Spinal cord (tissue), 10 donors: Measurements from ENCODE around the gene DAB2. TPM values are rescaled to one million over a fixed set of nuclear protein-coding genes. Genes with fewer than 3 reads are reported as not detected.
"Not testable (repeated sequence)": the region's sequence is repeated elsewhere in the genome, so short reads cannot be mapped to it uniquely, and the experiment has no call there.

Experiments used
- DNase-seq, 6 donors: peaks; one replicate each; pipeline versions ENCODE4 v3.0.0 to v3.0.0-alpha.2; 2013 to 2015; ENCODE audit warnings: low spot score in 6 of 6, low read depth in 4 of 6
- H3K27ac ChIP-seq: one replicate; pipeline ENCODE4 v1.5.1; 2013; ENCODE audit warnings: low read depth, low read length, control low read depth
- H3K27me3 ChIP-seq: one replicate; pipeline ENCODE4 v1.6.1; 2013; ENCODE audit warnings: low read length; ENCODE audit not compliant: control insufficient read depth, insufficient read depth
- H3K36me3 ChIP-seq: one replicate; pipeline ENCODE4 v1.6.1; 2013; ENCODE audit warnings: low read length; ENCODE audit not compliant: control insufficient read depth, insufficient read depth
- H3K4me1 ChIP-seq: one replicate; pipeline ENCODE4 v1.6.1; 2013; ENCODE audit warnings: low read length; ENCODE audit not compliant: control insufficient read depth, insufficient read depth
- H3K4me3 ChIP-seq: one replicate; pipeline ENCODE4 v1.5.1; 2013; ENCODE audit warnings: low read depth, low read length, control low read depth
- H3K9me3 ChIP-seq: one replicate; pipeline ENCODE4 v1.6.1; 2013; ENCODE audit warnings: low read length; ENCODE audit not compliant: control insufficient read depth, insufficient read depth
- WGBS: methylation state at CpG from one replicate; pipeline ENCODE4 v1.1.5; 2013; ENCODE audit warnings: missing lambda C conversion rate; ENCODE audit not compliant: insufficient coverage; 5-methylcytosine and 5-hydroxymethylcytosine counted together
- polyA plus RNA-seq, 2 donors: library from polyadenylated mRNA; unstranded; fragments of 120-200 nt; gene quantifications; one replicate each; pipeline ENCODE4 v1.2.1, GENCODE V29; 2013; ENCODE audit not compliant: insufficient read length in 2 of 2
- total RNA-seq, 2 donors: library from RNA; depleted of rRNA in 1 of 2; stranded (reverse); fragments of 120-200 nt in 1 of 2; fragments of >200 nt in 1 of 2; gene quantifications; one replicate each; pipeline versions ENCODE4 v1.2.3 to v1.2.4, GENCODE V29; 2013 to 2014
- donor health status: healthy.

DAB2 gene
- total and polyA plus RNA-seq, 4 donors, result 21.5 to 98.7 (median 49.8) TPM

GRCh38 chr5:39413771-39414170, 11.0 kb downstream of the DAB2 start:
- DNase-seq, result no peak
- Histone ChIP-seq H3K36me3 (no peaks in the 10 kb centered on the region), H3K4me1 (no peaks in the 10 kb centered on the region), H3K4me3 (no peak overlapping the region), H3K27me3 (no peaks in the 10 kb centered on the region), H3K27ac (no peak overlapping the region), H3K9me3 (no peaks in the 10 kb centered on the region)

GRCh38 chr5:39412721-39413394, 11.9 kb downstream of the DAB2 start:
- WGBS, result 71% methylated on average over 4 of the region's 5 CpGs
- no peak overlapping the region for H3K27ac ChIP-seq

GRCh38 chr5:39411985-39412384, 12.8 kb downstream of the DAB2 start:
- no peak for DNase-seq
- Histone ChIP-seq H3K9me3 (no peaks in the 10 kb centered on the region), H3K4me3 (no peak overlapping the region), H3K36me3 (no peaks in the 10 kb centered on the region), H3K27ac (no peak overlapping the region), H3K27me3 (no peaks in the 10 kb centered on the region), H3K4me1 (no peaks in the 10 kb centered on the region)
- WGBS, result 100% methylated on average over 1 of the region's 4 CpGs

More at GRCh38 chr5:39412721-39413394, 11.9 kb downstream of the DAB2 start:
- no peak for DNase-seq
- Histone ChIP-seq H3K4me1 (no peaks in the 10 kb centered on the region), H3K36me3 (no peaks in the 10 kb centered on the region), H3K9me3 (no peaks in the 10 kb centered on the region), H3K4me3 (no peak overlapping the region), H3K27me3 (no peaks in the 10 kb centered on the region)

- no peaks in the 10 kb centered on the region for H3K4me1 ChIP-seq
- no CpG with 5 or more reads among the region's 1 CpG for WGBS
Measured at GRCh38 chr5:39411061-39411460, 13.7 kb downstream of the DAB2 start.

GRCh38 chr5:39409033-39409432, 15.7 kb downstream of the DAB2 start:
- DNase-seq, result no peak
- no peaks in the 10 kb centered on the region for H3K4me1 ChIP-seq
- H3K9me3 ChIP-seq, result no peaks in the 10 kb centered on the region
- H3K27me3 ChIP-seq, result no peaks in the 10 kb centered on the region
- no peak overlapping the region for H3K4me3 ChIP-seq
- no CpG with 5 or more reads among the region's 1 CpG for WGBS
- H3K27ac ChIP-seq, result no peak overlapping the region
- H3K36me3 ChIP-seq, result no peaks in the 10 kb centered on the region

More at GRCh38 chr5:39411061-39411460, 13.7 kb downstream of the DAB2 start:
- Histone ChIP-seq H3K27ac (no peak overlapping the region), H3K9me3 (no peaks in the 10 kb centered on the region), H3K4me3 (no peak overlapping the region), H3K36me3 (no peaks in the 10 kb centered on the region), H3K27me3 (no peaks in the 10 kb centered on the region)
- no peak for DNase-seq

GRCh38 chr5:39405083-39405843, 19.5 kb downstream of the DAB2 start:
- Histone ChIP-seq H3K4me3 (no peak overlapping the region), H3K27ac (no peak overlapping the region), H3K4me1 (no peaks in the 10 kb centered on the region), H3K27me3 (no peaks in the 10 kb centered on the region), H3K9me3 (no peaks in the 10 kb centered on the region), H3K36me3 (no peaks in the 10 kb centered on the region)
- 100% methylated on average over 1 of the region's 5 CpGs for WGBS
- no peak for DNase-seq

GRCh38 chr5:39403761-39404160, 21.0 kb downstream of the DAB2 start:
- not testable (repeated sequence) for H3K27ac ChIP-seq, H3K36me3 ChIP-seq, DNase-seq, H3K27me3 ChIP-seq, H3K9me3 ChIP-seq, H3K4me1 ChIP-seq, H3K4me3 ChIP-seq
- no CpG with 5 or more reads among the region's 3 CpGs for WGBS

GRCh38 chr5:39402140-39402539, 22.6 kb downstream of the DAB2 start:
- H3K27ac ChIP-seq, H3K9me3 ChIP-seq, DNase-seq, H3K36me3 ChIP-seq, H3K27me3 ChIP-seq, H3K4me3 ChIP-seq, H3K4me1 ChIP-seq: not testable (repeated sequence)

GRCh38 chr5:39400713-39401578, 23.8 kb downstream of the DAB2 start:
- Histone ChIP-seq H3K9me3 (no peaks in the 10 kb centered on the region), H3K36me3 (no peaks in the 10 kb centered on the region), H3K4me1 (no peaks in the 10 kb centered on the region), H3K4me3 (no peak overlapping the region), H3K27ac (no peak overlapping the region), H3K27me3 (no peaks in the 10 kb centered on the region)
- DNase-seq, result no peak
- 17% methylated on average over 1 of the region's 5 CpGs for WGBS
